ENCODE results near the gene SRGAP3. TPM values are rescaled to one million over a fixed set of nuclear protein-coding genes. Genes with fewer than 3 reads are reported as not detected.

SRGAP3 gene
- total and polyA plus RNA-seq, 8 donors, result 0.31 to 31.7 (median 5.8) TPM

GRCh38 chr3:9161811-9162210 is 87.6 kb downstream of the SRGAP3 start:
- intact Hi-C loops (cut with DNase I; ENCODE audit: low total_unique reads), result no loop called here
- DNase-seq, result no peak
- H3K36me3 ChIP-seq, result no peaks in the 10 kb centered on the region
- H3K9me3 ChIP-seq, result no peaks in the 10 kb centered on the region
- H3K4me1 ChIP-seq, result no peaks in the 10 kb centered on the region
- WGBS, 5 donors, result 84 to 96% (median 94%) methylated on average over 1 of the region's 1 CpG
- no peak overlapping the region for H3K4me3 ChIP-seq
- TF ChIP-seq POLR2A (IDR thresholded peaks at IDR 0.05) (no peak), POLR2AphosphoS5 (IDR thresholded peaks at IDR 0.05) (no peak), CTCF (IDR thresholded peaks at IDR 0.05) (no peak), EP300 (IDR thresholded peaks at IDR 0.05) (no peak)
- H3K27ac ChIP-seq, result no peak overlapping the region
- H3K27me3 ChIP-seq, result no peaks in the 10 kb centered on the region

GRCh38 chr3:9161298-9161697 is 88.1 kb downstream of the SRGAP3 start:
- no peak for DNase-seq

GRCh38 chr3:9158865-9159630 is 90.4 kb downstream of the SRGAP3 start:
- DNase-seq, result no peak
- Histone ChIP-seq H3K4me1 (peaks cover 0 to 3% (median 0%) of the 10 kb centered on the region in 4 donors), H3K9me3 (no peaks in the 10 kb centered on the region), H3K36me3 (no peaks in the 10 kb centered on the region), H3K27ac (no peak overlapping the region), H3K4me3 (no peak overlapping the region), H3K27me3 (no peaks in the 10 kb centered on the region)
- TF ChIP-seq POLR2A (IDR thresholded peaks at IDR 0.05), result no peak
- TF ChIP-seq POLR2AphosphoS5 (IDR thresholded peaks at IDR 0.05), result no peak
- TF ChIP-seq EP300 (IDR thresholded peaks at IDR 0.05), result no peak
- TF ChIP-seq CTCF (IDR thresholded peaks at IDR 0.05), result no peak
- 65 to 78% (median 68%) methylated on average over 11 to 13 of the region's 13 CpGs for WGBS, 5 donors
- intact Hi-C loops (cut with DNase I; ENCODE audit: low total_unique reads), result no loop called here

More at GRCh38 chr3:9161298-9161697, 88.1 kb downstream of the SRGAP3 start:
- intact Hi-C loops (cut with DNase I; ENCODE audit: low total_unique reads), result no loop called here
- Histone ChIP-seq H3K9me3 (no peaks in the 10 kb centered on the region), H3K36me3 (no peaks in the 10 kb centered on the region), H3K27me3 (no peaks in the 10 kb centered on the region), H3K4me3 (no peak overlapping the region), H3K4me1 (no peaks in the 10 kb centered on the region), H3K27ac (no peak overlapping the region)
- TF ChIP-seq POLR2AphosphoS5 (IDR thresholded peaks at IDR 0.05), result no peak
- no peak for TF ChIP-seq CTCF (IDR thresholded peaks at IDR 0.05)
- no peak for TF ChIP-seq POLR2A (IDR thresholded peaks at IDR 0.05)
- no peak for TF ChIP-seq EP300 (IDR thresholded peaks at IDR 0.05)
- WGBS, 5 donors, result 88 to 95% (median 90%) methylated on average over 4 of the region's 4 CpGs

- 84 to 91% (median 87%) methylated on average over 5 of the region's 5 CpGs for WGBS, 5 donors
- Histone ChIP-seq H3K4me1 (peaks cover 0 to 3% (median 0%) of the 10 kb centered on the region in 4 donors), H3K9me3 (no peaks in the 10 kb centered on the region), H3K27ac (no peak overlapping the region), H3K27me3 (no peaks in the 10 kb centered on the region), H3K4me3 (no peak overlapping the region), H3K36me3 (no peaks in the 10 kb centered on the region)
- intact Hi-C loops (cut with DNase I; ENCODE audit: low total_unique reads), result no loop called here
- DNase-seq, result no peak
- TF ChIP-seq EP300 (IDR thresholded peaks at IDR 0.05), result no peak
- no peak for TF ChIP-seq CTCF (IDR thresholded peaks at IDR 0.05)
- TF ChIP-seq POLR2A (IDR thresholded peaks at IDR 0.05), result no peak
- TF ChIP-seq POLR2AphosphoS5 (IDR thresholded peaks at IDR 0.05), result no peak
Observed at GRCh38 chr3:9157651-9158362, 91.6 kb downstream of the SRGAP3 start.
